ENCODE results near the gene NLGN1. TPM values are rescaled to one million over a fixed set of nuclear protein-coding genes. Genes with fewer than 3 reads are reported as not detected.
A peak's percentile ranks its signal among the peaks of the same experiment; 100 is the strongest.

The NLGN1 gene
- total and polyA plus RNA-seq, 2 experiments from 2014 or later: 5.1 to 11.2 TPM

- Histone ChIP-seq H3K4me1 (ENCODE audit: insufficient read depth) (no peaks in the 10 kb centered on the region), H3K36me3 (replicated peaks; ENCODE audit: insufficient read depth, low read depth) (no peaks in the 10 kb centered on the region), H3K4me3 (no peak overlapping the region), H3K4me2 (no peak overlapping the region), H3K9me2 (replicated peaks; ENCODE audit: insufficient read depth) (no peaks in the 10 kb centered on the region), H3K27ac (no peak overlapping the region), H2AFZ (no peak overlapping the region), H3K27me3 (no peaks in the 10 kb centered on the region), H4K20me1 (ENCODE audit: insufficient read depth, poor library complexity, severe bottlenecking) (no peaks in the 10 kb centered on the region), H3K9me3 (ENCODE audit: low read depth) (no peaks in the 10 kb centered on the region), H3K79me2 (no peaks in the 10 kb centered on the region)
- 29% methylated on average over 3 of the region's 3 CpGs for WGBS (ENCODE audit: low lambda C conversion rate, missing lambda C conversion rate)
- peak; percentile 4 for DNase-seq (ENCODE audit: low spot score)
- no peak for TF ChIP-seq CTCF (IDR thresholded peaks at IDR 0.05; ENCODE audit: poor library complexity)
- TF ChIP-seq EZH2 (IDR thresholded peaks at IDR 0.05; ENCODE audit: borderline replicate concordance): no peak
- no peak for TF ChIP-seq EZH2phosphoT487 (IDR thresholded peaks at IDR 0.05; ENCODE audit: low read depth, severe bottlenecking, unreplicated experiment)
These were observed 429.5 kb downstream of the NLGN1 start for GRCh38 chr3:173826901-173827609.

GRCh38 chr3:173838644-173839043, 441.1 kb downstream of the NLGN1 start:
- no peaks in the 10 kb centered on the region for H3K9me2 ChIP-seq (replicated peaks; ENCODE audit: insufficient read depth)
- H3K27me3 ChIP-seq: no peaks in the 10 kb centered on the region
- no peaks in the 10 kb centered on the region for H3K36me3 ChIP-seq (replicated peaks; ENCODE audit: insufficient read depth, low read depth)
- 89% methylated on average over 4 of the region's 4 CpGs for WGBS (ENCODE audit: low lambda C conversion rate, missing lambda C conversion rate)
- H3K4me1 ChIP-seq (ENCODE audit: insufficient read depth): no peaks in the 10 kb centered on the region
- no peaks in the 10 kb centered on the region for H3K79me2 ChIP-seq
- no peak overlapping the region for H3K4me2 ChIP-seq
- no peak overlapping the region for H2AFZ ChIP-seq
- H3K27ac ChIP-seq: no peak overlapping the region
- H4K20me1 ChIP-seq (ENCODE audit: insufficient read depth, poor library complexity, severe bottlenecking): no peaks in the 10 kb centered on the region
- no peak overlapping the region for H3K4me3 ChIP-seq
- TF ChIP-seq EZH2phosphoT487 (IDR thresholded peaks at IDR 0.05; ENCODE audit: low read depth, severe bottlenecking, unreplicated experiment) (no peak), EZH2 (IDR thresholded peaks at IDR 0.05; ENCODE audit: borderline replicate concordance) (no peak), CTCF (IDR thresholded peaks at IDR 0.05; ENCODE audit: poor library complexity) (no peak)
- H3K9me3 ChIP-seq (ENCODE audit: low read depth): no peaks in the 10 kb centered on the region
- DNase-seq (ENCODE audit: low spot score): no peak

GRCh38 chr3:173839859-173840258, 442.3 kb downstream of the NLGN1 start:
- Histone ChIP-seq H4K20me1 (ENCODE audit: insufficient read depth, poor library complexity, severe bottlenecking) (no peaks in the 10 kb centered on the region), H3K27me3 (no peaks in the 10 kb centered on the region), H2AFZ (no peak overlapping the region), H3K4me1 (ENCODE audit: insufficient read depth) (no peaks in the 10 kb centered on the region), H3K79me2 (no peaks in the 10 kb centered on the region), H3K4me2 (no peak overlapping the region), H3K9me3 (ENCODE audit: low read depth) (no peaks in the 10 kb centered on the region), H3K36me3 (replicated peaks; ENCODE audit: insufficient read depth, low read depth) (no peaks in the 10 kb centered on the region), H3K9me2 (replicated peaks; ENCODE audit: insufficient read depth) (no peaks in the 10 kb centered on the region), H3K27ac (no peak overlapping the region), H3K4me3 (no peak overlapping the region)
- no peak for TF ChIP-seq CTCF (IDR thresholded peaks at IDR 0.05; ENCODE audit: poor library complexity)
- no peak for DNase-seq (ENCODE audit: low spot score)
- WGBS (ENCODE audit: low lambda C conversion rate, missing lambda C conversion rate): 60% methylated on average over 3 of the region's 3 CpGs

All from hepatocyte (in vitro differentiated cells).